ENCODE results near the gene FAM24B.
"Not testable (repeated sequence)": the region's sequence is repeated elsewhere in the genome, so short reads cannot be mapped to it uniquely, and the experiment has no call there.

Gene FAM24B

DNA sequence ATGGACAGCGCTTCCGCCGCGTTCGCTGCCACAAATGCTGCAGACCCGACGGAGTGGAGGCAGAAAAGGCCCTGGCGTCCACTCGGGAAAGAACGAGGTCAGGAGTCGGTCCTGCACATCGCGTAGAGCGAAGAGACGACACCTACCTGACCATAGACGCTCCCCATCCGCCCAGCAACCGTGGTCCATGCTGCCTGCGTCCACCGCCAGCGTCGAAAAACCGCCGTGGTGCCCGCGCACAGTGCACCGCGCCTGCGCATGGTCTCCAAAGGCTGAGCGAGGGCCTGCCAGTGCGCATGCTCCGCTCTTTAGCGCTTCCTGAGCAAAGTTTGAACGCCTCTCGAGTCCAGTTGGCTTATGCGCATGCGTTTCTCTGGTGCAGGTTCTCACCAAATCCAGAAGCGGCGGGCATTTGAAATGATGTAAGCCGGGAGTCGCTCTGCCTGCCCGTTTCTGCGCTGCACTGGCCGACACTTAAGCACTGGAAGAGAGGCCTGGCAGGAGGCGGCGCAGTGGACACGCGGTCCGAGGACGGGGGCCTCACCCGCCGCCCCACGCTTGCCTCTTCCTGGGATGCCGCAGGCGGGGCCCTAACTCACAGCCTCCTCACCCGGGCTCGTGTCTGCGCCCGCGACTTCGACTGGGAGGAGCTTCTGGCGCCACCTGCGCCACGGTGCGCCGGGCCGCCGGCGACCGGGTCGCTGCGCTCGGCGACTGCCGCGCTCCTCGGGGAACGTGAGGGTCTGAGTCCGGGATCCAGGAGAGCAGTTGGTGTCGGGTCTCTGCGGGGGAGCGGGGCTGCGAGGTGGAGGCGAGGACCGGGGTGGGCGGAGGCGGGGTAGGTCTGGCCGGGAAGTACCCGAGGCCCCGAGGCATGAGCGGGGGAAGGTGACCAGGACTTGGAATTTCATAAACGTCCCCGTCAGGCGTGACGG lies at the start of gene FAM24B:
FAM24B (minus strand) TSS at position 243 of the 935 bp plus-strand sequence. CDS start 29,066 bp downstream, outside the sequence.
- peak; percentile 96 for DNase-seq

DNA sequence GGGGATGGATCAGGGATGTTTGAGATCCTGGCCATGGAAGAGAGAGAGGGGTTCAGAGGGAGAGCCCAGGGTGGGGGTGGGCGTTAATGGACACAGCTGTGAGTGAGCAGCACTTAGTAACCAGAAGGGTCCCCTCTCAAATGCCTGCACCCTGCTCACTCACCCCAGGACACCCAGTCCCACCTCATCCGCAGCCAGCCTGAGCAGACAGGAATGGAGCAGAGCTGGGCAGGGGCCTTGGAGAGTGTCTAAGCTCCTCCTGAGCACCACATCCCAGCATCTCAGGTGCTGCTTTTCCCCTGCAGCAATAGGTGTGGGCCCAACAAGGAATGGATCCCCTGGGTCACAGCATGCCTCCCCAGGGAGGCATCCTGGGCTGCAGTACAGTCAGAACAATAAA lies 36.3 kb upstream of the FAM24B start:
- DNase-seq = no peak

GRCh38 chr10:122911889-122912484 lies 32.6 kb upstream of the FAM24B start:
- peak; percentile 64 for DNase-seq

GRCh38 chr10:122910310-122910709 lies 30.9 kb upstream of the FAM24B start, which contains the start of gene FAM24A:
Gene FAM24A (plus strand): TSS chr10:122910610. CDS start chr10:122911635, 1,025 bp downstream.
- no peak for DNase-seq

GRCh38 chr10:122903861-122904260 lies 24.5 kb upstream of the FAM24B start:
- not testable (repeated sequence) for DNase-seq

- DNase-seq = no peak
These were observed 15.0 kb upstream of the FAM24B start for GRCh38 chr10:122894261-122894944.

DNA sequence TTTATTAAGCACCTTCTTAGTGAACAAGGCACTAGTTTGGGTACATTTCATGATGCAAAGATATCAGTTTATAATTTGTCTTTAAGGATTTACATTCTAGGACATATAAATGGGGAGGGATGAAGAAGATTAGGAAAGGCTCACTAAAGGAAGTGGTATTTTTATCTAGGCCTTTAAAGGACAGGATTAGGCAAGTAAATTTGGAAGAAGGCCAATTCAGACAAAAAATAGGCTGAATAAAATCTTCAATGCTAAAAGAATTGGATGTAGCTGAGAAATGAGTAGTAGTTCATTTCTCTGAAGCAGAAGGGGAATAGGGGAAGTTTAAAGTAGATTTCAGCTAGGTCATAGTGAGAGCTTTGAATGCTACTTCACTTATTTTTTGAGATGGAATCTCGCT lies 4.8 kb upstream of the FAM24B start:
- no peak for DNase-seq

- no peak for DNase-seq
These were observed 3.4 kb upstream of the FAM24B start for GRCh38 chr10:122882766-122883165.

DNA sequence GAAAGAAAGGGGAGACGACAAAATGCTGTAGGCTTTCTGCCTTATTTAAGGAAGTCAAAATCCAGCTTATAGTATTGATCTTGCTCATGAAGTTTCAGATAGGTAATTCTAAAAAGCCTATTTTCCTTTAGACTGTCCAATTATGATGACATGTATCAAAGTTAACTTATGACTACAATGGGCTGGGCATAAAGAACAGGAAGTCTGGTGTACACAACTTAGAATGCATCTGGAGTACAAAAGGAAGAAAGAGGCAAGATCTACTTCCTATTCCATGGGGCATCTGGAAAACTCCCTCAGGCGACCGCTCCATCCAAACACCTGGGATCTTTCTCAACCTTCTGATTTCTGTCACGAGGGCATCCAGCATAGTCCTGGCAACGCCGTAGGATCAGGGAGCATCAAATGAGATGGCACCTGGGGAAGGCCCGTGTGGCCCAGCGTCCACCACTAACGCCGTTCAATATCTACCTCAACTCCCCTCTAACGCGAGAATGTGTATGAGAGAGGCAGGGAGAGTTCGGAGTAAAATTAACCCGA lies 512 bp downstream of the FAM24B start:
- DNase-seq = no peak

DNA sequence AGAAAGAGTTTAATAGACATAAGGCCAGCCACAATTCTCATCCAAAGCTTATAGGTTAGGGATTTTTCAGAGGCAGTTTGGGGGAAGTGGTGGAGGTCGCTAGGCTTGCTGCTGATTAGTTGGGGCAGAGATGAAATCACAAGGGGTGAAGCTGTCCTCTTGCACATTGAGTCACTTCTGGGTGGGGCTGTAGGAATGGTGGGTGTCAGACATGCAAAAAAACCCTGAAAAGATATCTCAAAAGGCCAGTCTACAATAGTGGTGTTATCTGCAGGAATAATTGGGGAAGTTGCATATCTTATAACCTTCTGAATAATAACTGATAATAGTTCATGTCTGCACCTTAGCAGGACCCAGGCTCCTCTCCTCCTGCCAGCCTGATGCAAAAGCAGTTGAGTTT lies 2.1 kb downstream of the FAM24B start:
- DNase-seq = no peak

DNA sequence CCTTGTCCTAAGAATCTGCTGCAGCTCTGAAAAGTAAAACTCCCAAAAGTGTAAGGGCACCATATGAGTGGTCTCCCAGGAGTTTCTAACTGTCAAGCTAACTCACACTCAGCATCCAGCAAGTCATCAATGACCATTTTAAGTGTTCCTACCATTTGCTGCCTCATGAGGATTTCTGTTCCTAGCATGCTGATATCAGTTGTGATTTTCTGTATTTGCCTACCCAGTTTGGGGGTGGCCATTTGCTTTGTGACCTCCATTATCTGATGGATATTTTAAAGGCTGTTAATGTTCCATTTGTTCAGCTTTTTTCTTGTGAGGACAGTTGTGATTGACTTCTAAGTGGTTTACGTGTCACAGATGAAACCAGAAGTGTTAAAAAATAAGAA lies 2.9 kb downstream of the FAM24B start:
- no peak for DNase-seq

GRCh38 chr10:122875843-122876466 lies 3.4 kb downstream of the FAM24B start:
- DNase-seq = no peak

GRCh38 chr10:122871947-122872346 lies 7.4 kb downstream of the FAM24B start:
- not testable (repeated sequence) for DNase-seq

- DNase-seq = not testable (repeated sequence)
These were observed 10.6 kb downstream of the FAM24B start for GRCh38 chr10:122868768-122869167.

- not testable (repeated sequence) for DNase-seq
These were observed 12.5 kb downstream of the FAM24B start for GRCh38 chr10:122866757-122867482.

DNA sequence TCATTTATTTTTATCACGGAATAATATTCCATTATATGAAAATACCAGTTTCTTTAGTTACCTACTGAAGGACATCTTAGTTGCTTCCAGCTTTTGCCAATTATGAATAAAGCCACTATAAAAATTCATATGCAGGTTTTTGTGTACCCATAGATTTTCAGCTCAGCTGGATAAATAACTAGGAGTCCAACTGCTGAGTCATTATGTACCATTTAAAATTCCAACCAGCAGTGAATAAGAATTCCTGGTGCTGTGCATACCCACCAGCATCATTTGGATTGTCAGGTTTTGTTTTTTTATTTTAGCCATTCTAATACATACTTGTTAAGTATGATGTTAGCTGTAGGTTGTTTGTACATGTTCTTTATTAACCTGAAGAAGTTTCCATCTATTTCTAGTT lies 14.5 kb downstream of the FAM24B start:
- no peak for DNase-seq

GRCh38 chr10:122864194-122864592 lies 15.2 kb downstream of the FAM24B start:
- DNase-seq = no peak

- DNase-seq = no peak
These were observed 15.9 kb downstream of the FAM24B start for GRCh38 chr10:122863216-122864193.

DNA sequence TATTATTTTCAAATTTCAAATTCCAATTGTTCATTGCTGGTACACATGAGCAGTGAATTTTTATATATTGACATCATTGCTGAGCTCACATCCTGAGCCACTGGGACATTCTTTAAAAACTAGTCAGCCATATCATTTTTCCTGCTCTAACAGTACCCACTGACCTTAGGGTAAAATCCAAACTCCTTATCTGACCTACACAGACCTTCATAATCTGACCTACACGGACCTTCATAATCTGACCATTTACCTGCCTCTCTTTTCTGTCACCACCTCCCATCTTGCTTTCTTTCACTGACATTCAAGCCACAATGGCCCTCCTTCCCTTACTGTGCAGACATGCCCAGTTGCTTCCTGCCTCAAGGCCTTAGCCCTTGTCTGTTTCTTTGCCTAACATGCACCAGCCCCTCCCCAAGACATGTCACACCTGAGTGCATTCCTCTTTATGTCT lies 17.6 kb downstream of the FAM24B start:
- no peak for DNase-seq

DNA sequence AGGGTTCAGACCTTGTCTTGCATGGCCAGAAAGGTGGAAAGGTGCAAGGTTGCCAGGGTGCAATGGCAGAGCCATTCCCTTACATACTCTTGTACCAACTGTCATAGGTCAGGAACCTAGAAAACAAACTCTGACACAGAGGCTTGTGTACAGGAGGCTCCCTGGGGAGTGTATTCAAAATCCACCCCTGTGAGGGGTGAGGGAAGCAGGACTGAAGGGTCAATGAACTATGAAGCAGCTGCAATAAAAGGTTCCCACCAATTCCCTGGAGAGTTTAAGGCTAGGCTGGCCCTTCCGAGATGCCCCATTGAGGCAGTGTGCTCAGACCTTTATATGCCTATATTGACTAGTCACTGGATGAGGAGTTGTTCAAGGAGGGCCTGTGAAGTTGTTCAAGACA lies 19.9 kb downstream of the FAM24B start:
- no peak for DNase-seq

- DNase-seq = not testable (repeated sequence)
These were observed 21.3 kb downstream of the FAM24B start for GRCh38 chr10:122858042-122858441.
